Ovary (tissue), 9 donors: ENCODE results near the gene LGI4. TPM values are rescaled to one million over a fixed set of nuclear protein-coding genes. Genes with fewer than 3 reads are reported as not detected.

Experiments used
- DNase-seq, 5 donors: peaks; one replicate each; pipeline ENCODE4 v3.0.0-alpha.2; 2019 to 2020
- H3K27ac ChIP-seq, 2 donors: fragments of 200-600 bp; one replicate each; pipeline versions ENCODE4 v1.5.1 to v1.8.0; 2019 to 2022
- H3K27me3 ChIP-seq: fragments of 200-600 bp; one replicate; pipeline ENCODE4 v1.8.0; 2022
- H3K36me3 ChIP-seq: fragments of 200-600 bp; sonication (generic); one replicate; pipeline ENCODE4 v1.5.1; 2019
- H3K4me1 ChIP-seq: one replicate; pipeline ENCODE4 v1.8.1; 2013; ENCODE audit warnings: mild to moderate bottlenecking, moderate library complexity; ENCODE audit not compliant: insufficient read depth
- H3K4me3 ChIP-seq: fragments of 200-600 bp; sonication (generic); one replicate; pipeline ENCODE4 v1.5.1; 2017
- H3K9me3 ChIP-seq, 2 donors: fragments of 200-600 bp in 1 of 2; sonication (generic) in 1 of 2; one replicate each; pipeline versions ENCODE4 v1.5.1 to v1.8.1; 2013 to 2019; ENCODE audit warnings: mild to moderate bottlenecking in 1 of 2, moderate library complexity in 1 of 2
- CTCF ChIP-seq, 3 donors: fragments of 450-650 bp in 2 of 3; fragments of 200-600 bp in 1 of 3; IDR thresholded peaks; one replicate each; pipeline versions ENCODE4 v1.5.1 to v1.8.0; 2016 to 2022; ENCODE audit warnings: antibody characterized with exemption in 3 of 3, mild to moderate bottlenecking in 1 of 3
- EP300 ChIP-seq: sonication (generic); formaldehyde crosslinking; IDR thresholded peaks from one replicate; pipeline ENCODE4 v1.6.1; 2017; ENCODE audit warnings: antibody characterized with exemption
- POLR2A ChIP-seq: fragments of 450-650 bp; IDR thresholded peaks from one replicate; pipeline ENCODE4 v1.6.1; 2017; ENCODE audit warnings: antibody characterized with exemption, mild to moderate bottlenecking, moderate library complexity
- WGBS, 3 donors: extraction: QIAGEN DNeasy Blood & Tissue Kit in 1 of 3; methylation state at CpG; one replicate each; pipeline versions ENCODE4 v1.1.5 to v1.1.7; 2013 to 2017; 5-methylcytosine and 5-hydroxymethylcytosine counted together
- intact Hi-C, 4 donors: fragments of 100-400 bp; cut with DNase I; formaldehyde crosslinking; loops; one replicate each; pipeline versions ENCODE4 v1.11.0 to v1.15.1; 2022 to 2023
- polyA plus RNA-seq, 2 donors: library from polyadenylated mRNA; stranded (reverse); fragments of 200-250 nt in 1 of 2; fragments of 350-450 nt in 1 of 2; fragmentation: Illumina TruSeq in 1 of 2; extraction: RNeasy Lipid Tissue Mini Kit (QIAGEN cat#74804) in 1 of 2; gene quantifications; one replicate each; pipeline ENCODE4 v1.2.3, GENCODE V29; 2013 to 2014
- total RNA-seq, 7 donors: library from RNA; depleted of rRNA in 2 of 7; stranded (reverse); fragments of >200 nt in 2 of 7; fragmentation: NEBNext Ultra II Directional in 3 of 7; extraction: Animal tissue kit (Norgen Biotek cat#: 25700) in 3 of 7; gene quantifications; one replicate each; pipeline versions ENCODE4 v1.1.0 to v1.2.4, GENCODE V29; 2016 to 2023
- donor health status: DM: no; HTN: no; CAD: no; lungs with moderate emphysema.
- donor health status: DM: no; HTN: no; CAD: no.
- donor health status: Bipolar disorder and iron deficiency.
- donor health status: DM: yes; HTN: yes; CAD: no.
- donor health status: DM: no; HTN: no; CAD: no.
- donor health status: DM: yes; HTN: yes; CAD: no.

Gene LGI4
- total and polyA plus RNA-seq, 9 donors: 1.9 to 13.3 (median 5.9) TPM

DNA sequence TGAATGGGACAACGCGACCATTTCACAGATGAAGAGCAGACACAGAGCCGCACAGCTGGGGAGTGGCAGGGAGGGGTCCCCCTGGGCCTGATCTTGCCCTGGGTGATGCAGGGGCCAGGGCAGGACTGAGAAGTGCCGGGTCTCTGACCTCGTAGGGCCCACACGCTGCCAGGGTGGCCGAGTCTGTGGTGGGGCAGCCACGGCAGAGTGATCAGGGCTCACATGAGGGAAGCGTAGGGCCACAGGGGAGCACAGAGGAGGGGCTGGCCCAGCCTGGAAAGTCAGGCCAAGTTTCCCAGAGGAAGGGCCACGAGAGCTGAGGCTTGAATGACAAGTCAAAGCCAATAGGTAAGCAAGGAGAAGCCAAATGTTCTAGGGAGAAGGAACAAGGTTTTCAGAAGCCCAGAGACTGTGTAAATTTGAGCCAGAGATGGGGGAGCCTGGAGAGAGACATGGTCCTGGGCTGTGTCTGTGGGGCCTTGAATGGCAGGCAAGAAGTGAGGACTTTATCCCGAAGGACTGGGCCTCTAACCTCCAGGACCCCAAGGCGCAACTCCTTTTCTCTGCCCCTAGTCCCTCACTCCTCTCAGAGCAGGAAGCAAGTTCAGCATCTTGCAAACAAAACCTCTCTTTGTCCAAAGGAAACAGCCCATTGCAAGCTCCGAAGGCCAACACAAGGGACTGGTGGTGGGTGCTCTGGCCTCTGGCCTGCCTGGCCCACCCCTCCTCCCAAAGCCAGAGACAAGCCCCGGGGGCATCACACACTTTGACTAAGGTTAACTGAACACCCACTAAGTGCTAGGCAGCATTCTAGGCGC lies 51.0 kb downstream of the LGI4 start:
- no peak overlapping the region for H3K27ac ChIP-seq
- TF ChIP-seq CTCF (IDR thresholded peaks at IDR 0.05) (no peak), POLR2A (no peak), EP300 (no peak)
- no peaks in the 10 kb centered on the region for H3K27me3 ChIP-seq
- H3K4me3 ChIP-seq: no peak overlapping the region
- no peaks in the 10 kb centered on the region for H3K36me3 ChIP-seq
- WGBS, 3 donors: 83 to 85% (median 85%) methylated on average over 15 of the region's 15 CpGs
- no peaks in the 10 kb centered on the region for H3K4me1 ChIP-seq
- intact Hi-C loops: no loop called here
- no peaks in the 10 kb centered on the region for H3K9me3 ChIP-seq
- no peak for DNase-seq

DNA sequence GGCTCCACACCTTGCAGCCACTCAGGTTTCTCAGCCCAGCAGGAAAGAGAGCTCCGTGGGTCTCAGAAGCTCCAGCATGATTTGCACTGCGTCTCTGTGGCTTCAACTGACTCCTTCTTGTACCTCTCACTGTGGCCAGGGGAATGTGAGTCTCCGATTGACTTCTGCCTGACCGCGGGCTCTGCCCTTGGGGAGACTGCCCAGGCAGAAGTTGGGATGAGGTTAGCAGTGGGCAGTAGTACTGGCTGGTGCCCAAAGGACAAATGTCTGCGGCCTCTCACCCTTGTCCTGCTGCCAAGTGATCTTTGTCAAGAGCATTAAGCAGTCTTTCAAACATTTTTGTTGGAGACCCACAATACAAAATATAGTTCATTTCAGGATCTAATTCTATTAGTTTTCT lies 53.7 kb downstream of the LGI4 start:
- H3K4me1 ChIP-seq: no peaks in the 10 kb centered on the region
- no peaks in the 10 kb centered on the region for H3K27me3 ChIP-seq
- no peak overlapping the region for H3K4me3 ChIP-seq
- 86 to 91% (median 87%) methylated on average over 6 of the region's 6 CpGs for WGBS, 3 donors
- H3K27ac ChIP-seq: no peak overlapping the region
- no peak for TF ChIP-seq CTCF (IDR thresholded peaks at IDR 0.05)
- no peak for TF ChIP-seq POLR2A
- TF ChIP-seq EP300: no peak
- no peaks in the 10 kb centered on the region for H3K36me3 ChIP-seq
- DNase-seq: no peak
- H3K9me3 ChIP-seq: no peaks in the 10 kb centered on the region
- intact Hi-C loops: no loop called here

- Histone ChIP-seq H3K36me3 (no peaks in the 10 kb centered on the region), H3K27ac (no peak overlapping the region), H3K4me3 (no peak overlapping the region), H3K4me1 (no peaks in the 10 kb centered on the region), H3K27me3 (no peaks in the 10 kb centered on the region), H3K9me3 (no peaks in the 10 kb centered on the region)
- TF ChIP-seq EP300 (no peak), CTCF (IDR thresholded peaks at IDR 0.05) (no peak), POLR2A (no peak)
- DNase-seq: no peak
- WGBS, 3 donors: 75 to 88% (median 81%) methylated on average over 16 of the region's 16 CpGs
- intact Hi-C loops: no loop called here
These were observed 54.2 kb downstream of the LGI4 start for GRCh38 chr19:35080613-35081170.

- DNase-seq: no peak
- TF ChIP-seq CTCF (IDR thresholded peaks at IDR 0.05) (no peak), POLR2A (no peak), EP300 (no peak)
- Histone ChIP-seq H3K4me3 (no peak overlapping the region), H3K4me1 (no peaks in the 10 kb centered on the region), H3K27ac (no peak overlapping the region), H3K36me3 (no peaks in the 10 kb centered on the region), H3K27me3 (no peaks in the 10 kb centered on the region), H3K9me3 (no peaks in the 10 kb centered on the region)
- intact Hi-C loops: no loop called here
- WGBS, 3 donors: 88 to 91% (median 89%) methylated on average over 13 to 14 of the region's 14 CpGs
These were observed 55.0 kb downstream of the LGI4 start for GRCh38 chr19:35079826-35080225.
